Camera-type eye (tissue), 1 donor: Measurements from ENCODE around the gene RCBTB1. TPM values are rescaled to one million over a fixed set of nuclear protein-coding genes. Genes with fewer than 3 reads are reported as not detected.

ENCODE experiments used
- total RNA-seq: library from RNA; depleted of rRNA; stranded (reverse); fragments of >200 nt; gene quantifications from one replicate; pipeline ENCODE4 v1.2.3, GENCODE V29; 2014

Gene RCBTB1
- total RNA-seq = 56.8 TPM

GRCh38 chr13:49585220-49586157, at the start of gene RCBTB1:
TSS of gene RCBTB1 (minus strand) at chr13:49585558. CDS start at chr13:49567279, 18,279 bp downstream.

GRCh38 chr13:49627831-49628652, 42.7 kb upstream of the RCBTB1 start, which contains the start of gene ARL11:
TSS of gene ARL11 (plus strand) at chr13:49628507. CDS start at chr13:49630448, 1,941 bp downstream.

GRCh38 chr13:49495783-49496762, 89.3 kb downstream of the RCBTB1 start, which contains the start of gene PHF11:
TSS of gene PHF11 (plus strand) at chr13:49495953. CDS start at chr13:49496002, 49 bp downstream.

Other genes starting within 250 kb of the RCBTB1 start
- 27.4 TPM for gene CAB39L, start 141.5 kb downstream of the RCBTB1 start, total RNA-seq
- 30.3 TPM for gene SETDB2, start 141.3 kb downstream of the RCBTB1 start, total RNA-seq
- gene PHF11, start 89.6 kb downstream of the RCBTB1 start, total RNA-seq = 23.4 TPM
- 0.22 TPM for gene ARL11, start 42.9 kb upstream of the RCBTB1 start, total RNA-seq
- gene EBPL, start 105.9 kb upstream of the RCBTB1 start, total RNA-seq = 59.0 TPM
- gene KPNA3, start 207.1 kb upstream of the RCBTB1 start, total RNA-seq = 66.4 TPM